Embryonic facial prominence (tissue), 1 donor: ENCODE results near the gene PTMA.

ENCODE experiments used
- DNase-seq: peaks from one replicate; pipeline ENCODE4 v3.0.0-alpha.2; 2016; ENCODE audit errors: extremely low spot score

Gene PTMA

GRCh38 chr2:231676243-231676642 lies 32.1 kb upstream of the PTMA start:
- DNase-seq: no peak

DNA sequence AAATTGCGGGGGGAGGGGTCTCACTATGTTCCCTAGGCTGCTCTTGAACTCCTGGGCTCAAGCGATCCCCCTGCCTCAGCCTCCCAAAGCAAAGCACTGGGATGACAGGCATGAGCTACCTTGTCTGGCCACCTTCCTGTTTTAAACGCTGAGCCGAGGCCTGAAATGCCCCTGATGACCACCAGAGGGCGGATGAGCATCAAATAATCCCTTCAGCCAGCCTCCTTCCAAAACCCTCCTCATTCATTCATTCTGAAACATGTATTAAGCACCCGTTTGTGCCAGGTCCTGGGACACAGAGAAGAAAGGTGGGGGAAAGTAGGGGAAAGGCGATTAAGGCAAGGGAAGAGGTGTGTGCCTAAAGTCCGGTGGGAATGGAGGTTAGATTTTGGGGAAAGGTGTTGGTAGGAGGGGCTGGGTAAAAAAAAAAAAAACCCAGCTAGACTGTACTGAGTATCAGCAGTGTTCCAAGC lies 30.7 kb upstream of the PTMA start:
- peak; percentile 60 for DNase-seq

- DNase-seq: no peak
Observed at GRCh38 chr2:231679908-231680284, 28.4 kb upstream of the PTMA start.

GRCh38 chr2:231680285-231680991 lies 27.9 kb upstream of the PTMA start:
- no peak for DNase-seq

GRCh38 chr2:231680992-231681852 lies 27.1 kb upstream of the PTMA start:
- DNase-seq: no peak

GRCh38 chr2:231682603-231683291 lies 25.6 kb upstream of the PTMA start:
- DNase-seq: no peak

- no peak for DNase-seq
Observed at GRCh38 chr2:231683292-231684235, 24.8 kb upstream of the PTMA start.

DNA sequence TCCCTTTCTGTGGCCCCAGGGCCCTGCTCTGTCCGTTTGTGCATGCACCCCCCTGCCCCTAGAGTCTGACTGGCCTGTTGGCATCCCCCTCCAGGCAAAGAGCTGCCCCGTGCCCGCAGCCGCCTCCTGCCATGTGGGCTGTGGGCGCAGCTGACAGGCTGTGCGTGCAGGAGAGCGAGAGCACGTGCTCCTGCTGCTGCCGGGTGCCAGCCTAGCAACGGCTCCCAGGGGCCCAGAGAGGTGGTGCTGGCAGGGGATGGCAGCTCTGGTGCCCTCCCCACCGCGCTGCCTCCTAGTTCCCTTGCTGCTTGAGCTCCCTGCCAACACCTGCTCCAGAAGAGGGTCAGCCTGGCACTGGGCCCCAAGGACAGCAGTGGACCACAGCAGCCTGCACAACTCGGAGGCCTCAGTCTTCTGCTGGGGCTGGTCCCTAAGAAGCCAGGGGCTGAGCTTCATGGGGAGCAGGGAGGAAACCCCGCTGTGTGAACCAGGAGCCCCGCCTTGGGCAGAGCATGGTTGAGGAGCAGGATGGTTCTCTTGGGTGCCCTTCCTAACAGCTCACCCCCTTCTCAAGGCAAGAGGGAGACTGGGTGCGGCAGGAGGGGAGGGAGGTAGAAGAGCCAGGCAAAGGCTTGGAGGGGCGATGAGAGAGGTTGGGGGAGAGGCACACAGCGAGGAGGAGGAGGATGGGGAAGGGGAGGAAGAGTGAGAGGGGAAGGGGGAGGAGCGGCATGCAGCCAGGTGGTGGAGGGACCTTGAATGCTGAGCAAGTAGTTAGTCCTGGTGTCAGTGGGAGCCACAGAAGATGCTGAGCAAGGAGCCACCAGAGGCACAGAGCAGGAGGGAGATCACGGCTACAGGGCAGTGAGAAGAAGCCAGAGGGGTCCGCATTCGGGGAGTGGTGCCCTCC lies 23.8 kb upstream of the PTMA start:
- DNase-seq: no peak

GRCh38 chr2:231685349-231686191 lies 22.8 kb upstream of the PTMA start:
- no peak for DNase-seq

DNA sequence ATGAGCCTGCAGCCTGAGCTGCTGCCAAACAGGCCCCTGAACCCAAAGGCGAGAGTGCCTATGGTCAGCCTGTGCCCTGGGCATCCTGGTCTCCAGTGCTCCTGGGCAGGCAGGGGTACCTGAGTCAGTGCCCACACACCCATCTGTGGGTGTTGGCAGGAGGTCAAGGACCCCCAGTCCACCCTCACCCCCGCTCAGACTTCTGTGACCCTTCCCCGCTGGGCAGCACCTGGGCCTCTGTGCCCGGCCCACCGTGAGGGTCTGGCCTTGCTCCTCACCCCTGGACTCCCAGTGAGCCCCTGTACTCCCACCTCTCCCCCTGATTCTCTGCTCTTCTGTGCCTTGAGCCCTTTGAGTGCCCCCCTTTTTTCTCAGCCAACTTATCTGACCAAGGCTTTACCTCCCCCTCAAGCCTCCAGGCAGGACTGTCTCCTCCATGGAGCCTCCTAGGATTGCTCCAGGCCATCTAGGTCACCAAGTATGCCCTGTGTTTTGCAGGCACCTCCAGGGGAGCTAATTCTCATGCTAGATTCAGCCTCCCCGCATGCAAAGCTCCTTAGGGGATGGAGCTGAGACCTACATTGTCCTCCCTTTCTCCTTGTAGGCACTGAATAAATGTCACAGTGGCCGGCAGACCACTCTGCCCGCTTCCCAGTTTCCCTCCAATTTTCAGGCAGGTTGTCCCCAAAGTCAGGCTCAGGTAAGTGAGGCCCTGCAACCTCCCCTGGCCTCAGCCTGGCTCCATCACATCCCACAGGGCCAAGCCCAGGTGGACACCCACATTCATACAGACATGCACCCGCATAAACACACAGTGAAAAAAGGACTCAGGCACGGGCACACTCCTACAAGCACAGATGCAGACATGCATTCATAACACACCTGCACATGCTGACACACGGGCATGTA lies 21.9 kb upstream of the PTMA start:
- no peak for DNase-seq

DNA sequence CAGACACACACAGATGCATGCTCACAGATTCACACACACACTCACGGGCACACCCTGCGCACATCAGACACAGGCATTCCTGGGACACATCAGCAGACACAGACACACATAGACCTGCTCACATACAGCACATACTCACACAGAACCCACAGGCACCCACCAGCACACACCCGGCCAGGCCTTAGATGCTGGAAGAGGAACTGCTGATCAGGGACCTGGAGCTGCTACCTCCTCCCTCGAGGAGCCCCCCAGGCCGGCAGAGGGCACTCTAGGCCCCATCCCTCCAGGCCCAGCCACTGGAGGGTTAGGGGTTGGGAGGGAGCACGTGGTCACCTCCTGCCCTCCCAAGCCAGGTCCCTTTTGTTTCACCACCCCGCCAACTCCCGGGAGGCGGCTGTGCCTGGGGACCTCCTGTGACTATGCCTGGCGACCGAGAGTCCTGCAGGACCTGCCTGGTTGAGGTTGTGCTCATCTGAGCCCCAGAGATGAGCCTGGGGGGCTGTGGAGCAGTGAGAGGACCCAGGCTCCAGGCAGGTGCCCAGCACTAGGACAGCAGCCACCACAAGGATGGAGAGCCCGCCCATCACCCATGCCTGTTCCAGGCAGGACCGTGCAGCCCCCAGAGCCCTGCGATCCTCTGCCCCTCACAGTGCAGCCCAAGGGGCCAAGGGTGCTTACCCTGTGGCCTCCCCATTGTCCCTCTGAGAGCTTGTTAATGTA lies 21.0 kb upstream of the PTMA start:
- no peak for DNase-seq

- no peak for DNase-seq
Observed at GRCh38 chr2:231687961-231688360, 20.4 kb upstream of the PTMA start.

- no peak for DNase-seq
Observed at GRCh38 chr2:231688719-231689118, 19.6 kb upstream of the PTMA start.

- DNase-seq: no peak
Observed at GRCh38 chr2:231689124-231689893, 19.0 kb upstream of the PTMA start.

GRCh38 chr2:231691251-231691772 lies 17.0 kb upstream of the PTMA start:
- DNase-seq: no peak

DNA sequence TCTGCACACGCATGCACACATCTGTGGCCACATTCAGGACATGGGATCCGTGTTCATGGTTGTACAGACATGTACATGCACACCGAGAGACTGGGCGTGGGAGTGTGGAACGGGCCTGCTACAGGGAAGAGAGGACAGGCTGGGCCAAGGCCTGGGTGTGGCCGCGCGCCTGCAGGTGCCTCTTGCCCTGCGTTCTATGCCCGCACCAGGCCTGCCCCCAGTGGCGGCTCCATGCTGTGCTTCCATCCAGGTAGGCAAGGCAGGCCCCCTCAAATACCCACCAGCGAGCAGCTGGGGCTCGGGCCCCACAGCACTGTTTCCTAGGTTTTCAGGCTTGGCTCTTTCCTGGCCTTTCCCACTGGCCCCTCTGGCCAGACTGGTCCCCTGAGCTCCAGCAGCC lies 15.5 kb upstream of the PTMA start:
- no peak for DNase-seq

DNA sequence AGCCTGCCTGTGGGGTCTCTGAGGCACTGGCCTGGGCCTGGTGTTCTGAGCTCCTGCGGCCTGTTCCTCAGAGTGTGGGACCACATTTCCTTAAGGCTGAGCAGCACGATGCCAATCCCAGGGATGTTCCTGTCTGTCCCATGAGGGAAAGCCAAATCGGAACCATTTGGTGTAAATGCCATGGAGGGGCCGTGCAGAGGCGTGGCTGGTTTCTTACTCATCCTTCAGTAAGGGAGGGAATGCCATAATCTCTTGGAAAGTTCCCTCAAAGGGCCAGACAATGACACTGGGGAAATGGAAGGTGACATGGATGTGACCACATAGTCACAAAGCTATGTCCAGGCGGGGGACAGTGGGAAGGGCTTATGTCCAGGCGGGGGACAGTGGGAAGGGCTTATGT lies 14.4 kb upstream of the PTMA start:
- no peak for DNase-seq
